Endodermal cell (in vitro differentiated cells): ENCODE data around the gene KDM1B. TPM values are rescaled to one million over a fixed set of nuclear protein-coding genes. Genes with fewer than 3 reads are reported as not detected.

Experiments used
- DNase-seq: peaks from one replicate; pipeline ENCODE4 v3.0.0-alpha.2; 2017
- H3K27ac ChIP-seq: 2 replicates; pipeline ENCODE4 v1.5.1; 2013; ENCODE audit warnings: mild to moderate bottlenecking, low read depth, low read length, moderate library complexity
- H3K27me3 ChIP-seq: 2 replicates; pipeline ENCODE4 v1.6.1; 2013; ENCODE audit warnings: mild to moderate bottlenecking, low read length, moderate library complexity; ENCODE audit not compliant: insufficient read depth, control insufficient read depth, poor library complexity, severe bottlenecking
- H3K36me3 ChIP-seq: 2 replicates; pipeline ENCODE4 v1.7.0; 2013; ENCODE audit warnings: mild to moderate bottlenecking, low read length, moderate library complexity; ENCODE audit not compliant: control insufficient read depth, insufficient read depth
- H3K4me1 ChIP-seq: one replicate; pipeline ENCODE4 v1.7.0; 2013; ENCODE audit warnings: low read length; ENCODE audit not compliant: control insufficient read depth, insufficient read depth
- H3K4me3 ChIP-seq: 2 replicates; pipeline ENCODE4 v1.5.1; 2013; ENCODE audit warnings: mild to moderate bottlenecking, low read length, moderate library complexity
- H3K9ac ChIP-seq: 2 replicates; pipeline ENCODE4 v1.6.1; 2013; ENCODE audit warnings: mild to moderate bottlenecking, low read length, moderate library complexity; ENCODE audit not compliant: poor library complexity, severe bottlenecking; ENCODE audit errors: extremely low read depth
- H3K9me3 ChIP-seq: 2 replicates; pipeline ENCODE4 v1.6.1; 2013; ENCODE audit warnings: mild to moderate bottlenecking, low read length, moderate library complexity; ENCODE audit not compliant: control insufficient read depth
- H3K27ac Mint-ChIP-seq: 2 replicates; pipeline ENCODE4 v1.8.0; 2020; ENCODE audit warnings: mixed read lengths
- H3K27me3 Mint-ChIP-seq: 2 replicates; pipeline ENCODE4 v1.8.0; 2021; ENCODE audit warnings: mild to moderate bottlenecking, mixed read lengths; ENCODE audit not compliant: insufficient read depth
- H3K36me3 Mint-ChIP-seq: 2 replicates; pipeline ENCODE4 v1.8.0; 2020; ENCODE audit warnings: low read depth, mixed read lengths
- H3K4me1 Mint-ChIP-seq: 2 replicates; pipeline ENCODE4 v1.8.0; 2020; ENCODE audit warnings: mixed read lengths
- H3K4me3 Mint-ChIP-seq: 2 replicates; pipeline ENCODE4 v1.8.0; 2020; ENCODE audit warnings: mild to moderate bottlenecking, moderate library complexity, mixed read lengths
- H3K9me3 Mint-ChIP-seq: 2 replicates; pipeline ENCODE4 v1.8.0; 2020; ENCODE audit warnings: mild to moderate bottlenecking, mixed read lengths
- WGBS, 2 experiments: methylation state at CpG; one replicate each; pipeline versions ENCODE4 v1.1.5 to v1.1.7; 2013; ENCODE audit warnings: missing lambda C conversion rate in 2 of 2, mixed read lengths in 1 of 2; ENCODE audit not compliant: insufficient coverage in 1 of 2, insufficient read length in 1 of 2; 5-methylcytosine and 5-hydroxymethylcytosine counted together
- total RNA-seq, 2 donors: library from RNA; stranded (reverse); fragmentation: NEBNext Ultra II Directional in 1 of 2; extraction: Animal tissue kit (Norgen Biotek cat#: 25700) in 1 of 2; gene quantifications; 2 replicates in 1 of 2; 3 replicates in 1 of 2; pipeline ENCODE4 v1.2.1, GENCODE V29; 2021
- TF ChIP-seq, protein P1 (sequence below): fragments of 200-600 bp; sonication (generic); conservative IDR thresholded peaks from 2 replicates; pipeline ENCODE4 v1.5.0; 2021; ENCODE audit warnings: antibody characterized with exemption, mild to moderate bottlenecking

KDM1B gene
- total RNA-seq, 2 donors from 2014 or later, result 7.7 to 9.3 TPM

DNA sequence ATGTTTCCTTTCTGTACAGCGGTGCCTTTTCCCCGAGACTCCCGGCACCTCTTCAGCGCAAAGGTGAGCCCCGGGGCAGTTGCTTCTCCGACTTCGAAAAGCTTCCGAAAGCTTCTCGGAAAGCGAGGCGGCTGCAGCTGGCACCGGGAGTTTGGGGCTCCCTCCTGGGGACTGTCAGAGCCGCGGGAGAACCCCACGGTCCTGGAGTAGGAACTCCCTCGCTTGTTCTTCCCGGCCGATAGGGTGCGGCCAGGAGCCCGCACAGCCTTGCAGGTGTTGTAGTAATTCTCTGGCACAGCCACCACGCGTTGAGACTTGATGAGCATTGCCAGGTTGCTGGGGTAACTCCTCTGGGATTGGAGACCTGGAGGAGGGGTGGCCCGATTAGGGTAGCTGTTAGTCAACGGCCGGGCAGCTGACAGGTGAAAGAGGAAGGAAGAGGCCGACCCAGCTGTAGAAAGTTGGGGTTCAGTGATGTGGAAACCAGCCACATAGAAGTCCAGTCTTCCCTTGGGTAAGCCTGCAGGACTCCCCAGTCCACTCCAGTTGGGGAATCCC lies 721 bp downstream of the KDM1B start:
- H3K27ac ChIP-seq, result no peak overlapping the region
- H3K9ac ChIP-seq, result peak overlapping the region; percentile 63
- peaks cover 27% of the 10 kb centered on the region for H3K4me1 Mint-ChIP-seq

DNA sequence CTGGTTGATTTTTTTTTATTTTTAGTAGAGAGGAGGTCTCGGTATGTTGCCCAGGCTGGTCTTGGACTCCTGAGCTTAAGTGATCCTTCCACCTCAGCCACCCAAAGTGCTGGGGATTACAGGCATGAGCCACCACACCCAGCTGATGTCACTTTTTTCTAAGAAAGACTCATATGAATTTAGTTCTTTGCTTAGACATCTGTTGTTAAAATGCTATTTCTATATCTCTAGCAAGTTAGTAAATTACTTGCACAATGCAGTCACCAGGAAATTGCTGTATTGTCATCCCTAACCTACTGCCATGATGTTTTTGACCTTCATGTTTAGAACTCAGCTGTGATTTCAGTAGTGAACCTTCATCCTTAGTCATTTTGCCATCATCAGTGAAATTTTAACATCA lies 5.7 kb downstream of the KDM1B start:
- Histone ChIP-seq H3K27me3 (no peaks in the 10 kb centered on the region), H3K9ac (no peak overlapping the region), H3K27ac (no peak overlapping the region), H3K36me3 (peaks cover 45% of the 10 kb centered on the region), H3K4me1 (no peaks in the 10 kb centered on the region), H3K9me3 (no peaks in the 10 kb centered on the region), H3K4me3 (no peak overlapping the region)
- TF ChIP-seq, protein P1, sequence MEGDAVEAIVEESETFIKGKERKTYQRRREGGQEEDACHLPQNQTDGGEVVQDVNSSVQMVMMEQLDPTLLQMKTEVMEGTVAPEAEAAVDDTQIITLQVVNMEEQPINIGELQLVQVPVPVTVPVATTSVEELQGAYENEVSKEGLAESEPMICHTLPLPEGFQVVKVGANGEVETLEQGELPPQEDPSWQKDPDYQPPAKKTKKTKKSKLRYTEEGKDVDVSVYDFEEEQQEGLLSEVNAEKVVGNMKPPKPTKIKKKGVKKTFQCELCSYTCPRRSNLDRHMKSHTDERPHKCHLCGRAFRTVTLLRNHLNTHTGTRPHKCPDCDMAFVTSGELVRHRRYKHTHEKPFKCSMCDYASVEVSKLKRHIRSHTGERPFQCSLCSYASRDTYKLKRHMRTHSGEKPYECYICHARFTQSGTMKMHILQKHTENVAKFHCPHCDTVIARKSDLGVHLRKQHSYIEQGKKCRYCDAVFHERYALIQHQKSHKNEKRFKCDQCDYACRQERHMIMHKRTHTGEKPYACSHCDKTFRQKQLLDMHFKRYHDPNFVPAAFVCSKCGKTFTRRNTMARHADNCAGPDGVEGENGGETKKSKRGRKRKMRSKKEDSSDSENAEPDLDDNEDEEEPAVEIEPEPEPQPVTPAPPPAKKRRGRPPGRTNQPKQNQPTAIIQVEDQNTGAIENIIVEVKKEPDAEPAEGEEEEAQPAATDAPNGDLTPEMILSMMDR, result no peak
- DNase-seq, result no peak
- 92% methylated on average over 1 of the region's 1 CpG; no CpG with 5 or more reads in 1 of the 2 experiments for WGBS, 2 experiments
- H3K9me3 Mint-ChIP-seq, result no peaks in the 10 kb centered on the region
- H3K27me3 Mint-ChIP-seq, result no peaks in the 10 kb centered on the region
- no peak overlapping the region for H3K4me3 Mint-ChIP-seq
- peaks cover 4% of the 10 kb centered on the region for H3K4me1 Mint-ChIP-seq
- H3K36me3 Mint-ChIP-seq, result peaks cover 58% of the 10 kb centered on the region
- no peak overlapping the region for H3K27ac Mint-ChIP-seq

More for the DNA sequence above, 721 bp downstream of the KDM1B start:
- H3K27me3 ChIP-seq, result no peaks in the 10 kb centered on the region
- WGBS, 2 experiments, result 5 to 6% methylated on average over 18 to 26 of the region's 26 CpGs
- no peaks in the 10 kb centered on the region for H3K9me3 Mint-ChIP-seq
- H3K9me3 ChIP-seq, result no peaks in the 10 kb centered on the region
- peaks cover 8% of the 10 kb centered on the region for H3K4me1 ChIP-seq
- DNase-seq, result peak; percentile 93
- TF ChIP-seq, protein P1, result peak; percentile 66
- no peaks in the 10 kb centered on the region for H3K27me3 Mint-ChIP-seq
- peak overlapping the region; percentile 9 for H3K27ac Mint-ChIP-seq
- peak overlapping the region; percentile 91 for H3K4me3 ChIP-seq
- peak overlapping the region; percentile 95 for H3K4me3 Mint-ChIP-seq
- H3K36me3 Mint-ChIP-seq, result peaks cover 22% of the 10 kb centered on the region
- H3K36me3 ChIP-seq, result peaks cover 15% of the 10 kb centered on the region

DNA sequence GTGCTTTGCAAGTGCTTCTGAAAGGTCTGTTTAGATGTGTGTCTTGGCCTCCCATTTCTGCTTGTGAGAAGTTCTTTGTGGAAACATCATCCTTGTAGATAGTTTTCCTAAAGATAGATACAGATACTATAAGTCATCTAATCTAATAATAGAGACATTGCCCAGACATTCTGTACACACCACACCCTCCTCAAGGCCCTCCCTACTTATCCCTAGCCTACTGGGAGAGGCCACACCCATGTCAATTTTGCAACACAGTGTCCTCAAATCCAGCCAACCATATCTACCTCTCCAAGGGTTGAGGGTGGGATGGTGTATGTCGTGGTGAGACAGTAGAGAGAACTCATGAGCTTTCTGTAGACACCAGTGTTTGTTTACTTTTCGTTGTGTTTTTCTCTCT lies 6.2 kb downstream of the KDM1B start:
- 89 to 100% methylated on average over 1 to 2 of the region's 2 CpGs for WGBS, 2 experiments
- no peak overlapping the region for H3K27ac ChIP-seq
- H3K4me1 Mint-ChIP-seq, result no peaks in the 10 kb centered on the region
- H3K4me1 ChIP-seq, result no peaks in the 10 kb centered on the region
- DNase-seq, result no peak
- TF ChIP-seq, protein P1, result no peak
- no peaks in the 10 kb centered on the region for H3K27me3 Mint-ChIP-seq
- H3K27me3 ChIP-seq, result no peaks in the 10 kb centered on the region
- H3K9me3 ChIP-seq, result no peaks in the 10 kb centered on the region
- no peak overlapping the region for H3K4me3 Mint-ChIP-seq
- H3K4me3 ChIP-seq, result no peak overlapping the region
- H3K9me3 Mint-ChIP-seq, result no peaks in the 10 kb centered on the region
- peaks cover 60% of the 10 kb centered on the region for H3K36me3 Mint-ChIP-seq
- no peak overlapping the region for H3K9ac ChIP-seq
- H3K27ac Mint-ChIP-seq, result no peak overlapping the region
- peaks cover 50% of the 10 kb centered on the region for H3K36me3 ChIP-seq
